GM18861 (cell line): ENCODE data around the gene CST1.
"Not testable (repeated sequence)": the region's sequence is repeated elsewhere in the genome, so short reads cannot be mapped to it uniquely, and the experiment has no call there.

ENCODE experiments used
- ATAC-seq: cut with Tn5 transposase; IDR thresholded peaks from one replicate; pipeline ENCODE4 v1.9.1; 2021; ENCODE audit not compliant: unreplicated experiment

Gene CST1

DNA sequence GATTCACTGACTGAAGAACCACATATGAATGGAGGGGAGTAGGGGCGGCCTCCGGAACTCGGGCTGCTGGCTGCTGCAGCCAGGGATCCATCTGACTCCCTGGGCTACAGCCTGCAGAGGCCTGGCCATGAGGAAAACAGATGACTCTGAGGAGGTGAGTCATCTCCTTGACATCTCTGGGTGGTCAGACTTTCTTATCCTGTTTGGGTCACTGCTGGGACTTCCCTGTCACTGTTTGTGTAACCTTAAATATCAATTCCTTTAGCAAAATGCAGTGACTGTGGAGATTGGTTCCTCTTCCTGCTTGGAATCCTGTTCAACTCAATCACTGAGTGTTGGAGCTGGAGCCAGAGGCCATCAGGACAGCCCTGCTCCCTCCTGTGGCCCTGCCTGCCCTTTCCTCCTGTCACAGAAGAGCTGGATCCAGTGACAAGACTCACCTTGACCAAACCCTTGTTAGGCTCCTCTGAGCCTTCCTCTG lies 4.4 kb upstream of the CST1 start:
- not testable (repeated sequence) for ATAC-seq

DNA sequence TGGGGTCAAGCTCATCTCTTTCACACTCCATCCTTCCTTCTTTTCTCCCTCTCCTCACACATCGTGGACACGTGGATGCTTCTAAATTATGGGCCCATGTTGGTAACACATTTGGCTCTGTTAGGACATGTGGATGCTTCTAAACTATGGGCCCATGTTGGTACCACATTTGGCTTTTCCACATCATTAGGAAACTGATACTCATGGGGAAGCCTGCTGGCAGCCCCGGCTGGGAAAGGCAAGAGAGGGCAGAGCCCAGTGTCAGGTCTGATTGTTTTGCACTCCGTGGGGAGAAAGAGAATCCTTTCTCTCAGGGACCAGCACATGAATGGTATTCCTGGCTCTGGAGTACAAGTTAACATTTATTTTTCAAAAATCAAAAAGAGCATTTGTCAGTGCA lies 4.0 kb upstream of the CST1 start:
- ATAC-seq = no peak

DNA sequence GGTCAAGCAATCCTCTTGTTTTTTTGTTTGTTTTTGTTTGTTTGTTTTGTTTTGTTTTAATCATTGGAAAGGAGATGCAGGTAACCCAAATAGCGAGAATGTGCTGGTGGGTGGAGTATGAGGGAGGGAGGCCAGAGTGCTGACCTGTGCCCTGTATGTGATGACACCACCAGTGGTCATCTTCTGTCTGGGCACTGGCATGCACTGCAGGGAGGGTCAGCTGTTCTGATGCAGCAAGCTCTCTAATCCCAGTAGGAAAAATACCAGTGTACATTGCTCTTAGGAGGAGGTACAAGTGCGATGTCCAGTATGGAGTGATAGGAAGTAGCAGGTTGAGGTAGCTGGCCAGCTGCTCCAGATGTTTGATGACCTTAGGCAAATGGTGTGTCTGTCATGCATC lies 2.9 kb upstream of the CST1 start:
- no peak for ATAC-seq

DNA sequence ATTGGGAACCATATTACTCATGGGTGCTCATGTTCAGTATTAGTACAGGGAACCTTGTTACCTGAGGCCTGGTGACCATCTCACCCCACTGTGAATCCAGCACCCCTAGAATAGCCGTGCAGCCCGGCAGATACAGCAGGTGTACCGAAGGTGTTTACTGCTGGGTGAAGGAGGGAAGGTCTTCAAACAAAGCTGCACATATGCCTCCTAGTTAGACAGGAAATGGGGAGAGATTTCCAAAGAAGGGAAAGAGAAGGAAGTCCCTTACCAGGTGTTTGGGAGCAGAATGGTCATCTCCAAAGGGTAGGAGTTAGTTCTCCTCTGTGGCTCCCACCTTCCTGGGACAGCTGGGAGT lies 2.4 kb upstream of the CST1 start:
- ATAC-seq = no peak

DNA sequence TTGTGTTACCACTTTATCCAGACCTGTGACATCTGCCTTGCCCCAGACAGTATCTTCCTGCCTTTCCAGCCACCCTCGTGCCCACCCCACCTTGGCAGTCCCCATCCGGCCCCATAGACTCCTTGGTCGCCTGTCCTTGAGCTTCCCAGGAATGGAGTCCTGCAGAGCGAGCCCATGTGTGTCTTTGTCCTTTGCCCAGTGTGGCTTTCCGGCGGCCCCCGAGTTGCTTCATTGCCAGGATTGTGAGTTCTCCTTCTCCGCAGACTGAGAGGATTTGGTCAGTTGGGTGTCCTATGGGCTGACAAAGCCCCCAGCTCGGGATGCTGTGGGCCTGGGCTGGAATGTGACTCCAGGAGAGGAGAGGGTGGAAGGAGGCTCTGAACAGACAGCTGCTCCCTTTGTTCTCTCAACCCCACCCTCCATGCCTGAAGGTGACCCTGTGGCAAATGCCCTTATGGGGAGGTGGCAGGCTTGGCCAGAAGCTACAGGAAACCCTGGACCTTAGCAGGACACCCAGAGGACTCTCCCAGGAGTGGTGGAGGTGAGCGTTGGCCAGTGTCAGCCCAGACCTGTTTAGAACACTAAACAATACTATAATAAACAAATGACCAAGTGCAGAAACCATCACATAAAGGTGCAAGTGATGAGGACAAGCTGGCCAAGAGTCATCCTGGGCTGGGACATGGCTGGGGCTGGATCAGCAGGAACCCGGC lies 1.9 kb upstream of the CST1 start:
- no peak for ATAC-seq

DNA sequence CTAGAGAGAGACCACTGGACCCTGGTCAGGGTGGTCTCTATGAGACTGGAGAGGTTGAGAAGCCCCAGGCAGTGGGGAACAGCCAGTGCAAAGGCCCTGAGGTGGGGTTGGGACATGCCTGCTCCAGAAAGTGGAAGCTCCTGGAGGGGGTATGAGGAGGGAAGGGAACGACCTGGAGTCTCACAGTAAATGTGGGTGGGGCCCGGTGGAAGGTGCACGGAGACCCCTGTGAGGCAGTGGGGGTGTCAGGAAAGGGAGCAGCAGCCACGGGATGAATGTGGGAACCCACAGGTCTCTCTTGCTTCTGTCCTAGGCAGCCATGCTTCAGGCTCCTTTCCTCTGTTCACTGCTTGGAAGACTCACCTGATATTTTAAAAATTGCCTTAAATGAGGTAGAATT lies 1.3 kb upstream of the CST1 start:
- ATAC-seq = no peak

DNA sequence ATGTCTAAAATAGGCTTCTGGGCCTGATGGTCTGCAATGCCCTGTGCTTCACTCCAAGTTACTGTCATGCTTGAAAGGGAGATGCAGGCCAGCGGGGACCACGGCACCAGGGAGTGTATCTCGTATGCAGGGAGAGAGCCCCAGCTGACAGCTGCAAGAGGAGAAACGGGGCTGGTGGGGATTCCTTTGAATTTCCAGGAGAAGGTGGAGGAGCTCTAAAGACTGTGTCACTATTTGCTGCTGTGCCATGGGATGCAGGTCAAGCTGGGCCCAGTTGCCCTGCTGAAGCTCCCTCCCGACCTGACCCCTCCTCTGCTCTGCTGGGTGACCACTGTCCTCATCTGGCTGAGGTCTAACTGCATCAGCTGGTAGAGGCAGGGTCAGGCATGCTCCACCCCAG lies 989 bp downstream of the CST1 start:
- no peak for ATAC-seq

DNA sequence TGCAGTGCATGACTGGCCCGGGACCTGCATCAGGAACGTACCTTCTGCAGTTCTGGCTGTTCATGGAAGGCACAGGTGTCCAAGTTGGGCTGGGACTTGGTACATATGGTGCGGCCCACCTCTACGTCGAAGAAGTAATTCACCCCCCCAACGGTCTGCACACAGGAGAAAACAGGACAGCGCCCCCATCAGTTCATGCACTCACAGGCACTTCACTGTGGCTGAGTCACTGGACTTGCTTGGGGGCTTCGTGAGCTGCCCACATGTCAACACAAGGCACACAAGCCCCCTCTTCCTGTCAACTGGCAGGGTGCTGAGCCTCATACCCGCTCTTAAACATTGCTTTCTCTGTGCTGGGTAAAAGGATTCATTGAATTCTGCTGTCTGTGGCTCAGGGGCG lies 1.8 kb downstream of the CST1 start:
- ATAC-seq = not testable (repeated sequence)

DNA sequence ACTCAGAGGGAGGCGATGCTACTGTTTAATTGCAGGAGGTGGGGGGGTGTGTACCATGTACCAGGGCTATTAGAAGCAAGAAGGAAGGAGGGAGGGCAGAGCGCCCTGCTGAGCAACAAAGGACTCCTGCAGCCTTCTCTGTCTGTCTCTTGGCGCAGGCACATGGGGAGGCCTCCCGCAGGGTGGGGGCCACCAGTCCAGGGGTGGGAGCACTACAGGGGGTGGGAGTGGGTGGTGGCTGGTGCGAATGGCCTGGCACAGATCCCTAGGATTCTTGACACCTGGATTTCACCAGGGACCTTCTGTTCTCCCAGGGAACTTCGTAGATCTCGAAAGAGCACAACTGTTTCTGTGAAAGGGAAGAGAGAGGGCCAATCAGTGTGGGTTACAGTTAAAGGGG lies 3.2 kb downstream of the CST1 start:
- not testable (repeated sequence) for ATAC-seq

DNA sequence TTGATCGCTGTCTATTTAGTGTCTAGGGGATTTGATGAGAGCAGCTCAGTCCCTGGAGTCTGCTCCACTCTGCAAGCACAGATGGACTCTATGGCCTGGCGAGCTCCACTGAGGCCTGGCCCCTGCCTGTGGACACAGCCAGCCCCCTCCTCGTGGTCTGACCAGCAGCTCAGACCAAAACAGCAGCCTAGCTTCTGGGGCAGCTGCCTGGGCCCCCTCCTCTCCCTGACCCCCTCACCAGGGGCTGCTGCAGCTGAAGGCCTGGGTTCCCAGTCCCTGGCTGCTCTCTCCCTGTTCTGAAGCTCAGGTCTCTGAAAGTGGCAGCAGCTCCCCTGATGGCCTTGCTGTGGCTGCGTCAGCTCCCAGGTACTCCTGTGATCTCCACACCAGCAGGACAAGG lies 3.6 kb downstream of the CST1 start:
- not testable (repeated sequence) for ATAC-seq

DNA sequence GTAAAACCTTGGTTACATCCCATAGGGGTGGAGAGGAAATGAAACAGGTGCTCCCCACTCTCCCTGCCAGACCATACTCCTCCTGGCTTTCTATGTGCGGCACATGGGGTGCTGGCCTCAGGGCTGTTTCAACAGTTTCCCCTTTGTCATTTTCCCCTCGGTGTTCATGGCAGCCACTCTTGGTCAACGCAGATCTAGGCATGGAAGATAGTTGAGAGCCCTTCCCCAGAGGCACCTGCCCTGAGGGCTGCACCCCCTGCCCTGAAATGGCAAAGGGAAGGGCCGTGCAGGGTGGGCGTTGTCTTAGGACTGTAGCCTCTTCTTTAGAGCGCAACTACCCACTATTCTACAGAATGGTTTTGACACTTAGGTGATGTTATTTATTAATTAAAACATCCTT lies 4.4 kb downstream of the CST1 start:
- ATAC-seq = no peak

DNA sequence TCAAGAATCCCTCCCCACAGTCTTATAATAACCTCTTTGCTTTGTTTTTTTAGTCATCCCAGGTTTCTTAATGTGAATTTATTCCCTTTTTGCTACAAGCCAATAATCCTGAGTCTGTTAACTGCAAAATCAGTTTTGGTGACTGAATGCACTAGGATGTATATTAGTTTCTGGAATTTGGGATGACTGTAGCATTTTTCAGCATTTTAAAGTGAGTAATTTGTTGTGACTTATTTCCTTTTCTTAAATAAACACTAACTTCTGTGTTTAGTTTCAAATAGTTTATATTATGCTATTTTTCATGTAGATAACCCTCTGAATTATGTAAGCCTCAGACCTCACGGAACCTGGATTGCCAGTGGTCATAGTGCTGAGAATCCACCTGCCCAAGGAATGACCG lies 5.5 kb downstream of the CST1 start:
- no peak for ATAC-seq

DNA sequence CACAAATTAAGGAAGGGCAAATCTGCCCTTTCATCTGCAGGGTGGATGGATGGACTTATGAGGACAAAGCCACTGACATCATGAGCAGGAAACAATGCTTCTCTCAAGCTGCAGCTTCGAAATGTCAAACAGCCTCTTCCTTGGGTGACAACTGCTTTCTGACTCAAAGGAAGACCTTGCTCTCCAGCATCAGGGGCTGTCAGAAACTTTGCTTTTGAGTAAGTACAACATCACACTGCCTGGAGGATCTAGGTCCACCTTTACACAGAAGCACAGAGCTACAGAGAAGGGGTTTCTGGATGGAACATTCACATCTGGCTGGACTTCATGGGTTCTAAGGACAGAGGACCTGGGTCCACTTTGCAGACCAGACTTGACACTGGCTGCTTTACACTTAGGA lies 5.9 kb downstream of the CST1 start:
- ATAC-seq = no peak

DNA sequence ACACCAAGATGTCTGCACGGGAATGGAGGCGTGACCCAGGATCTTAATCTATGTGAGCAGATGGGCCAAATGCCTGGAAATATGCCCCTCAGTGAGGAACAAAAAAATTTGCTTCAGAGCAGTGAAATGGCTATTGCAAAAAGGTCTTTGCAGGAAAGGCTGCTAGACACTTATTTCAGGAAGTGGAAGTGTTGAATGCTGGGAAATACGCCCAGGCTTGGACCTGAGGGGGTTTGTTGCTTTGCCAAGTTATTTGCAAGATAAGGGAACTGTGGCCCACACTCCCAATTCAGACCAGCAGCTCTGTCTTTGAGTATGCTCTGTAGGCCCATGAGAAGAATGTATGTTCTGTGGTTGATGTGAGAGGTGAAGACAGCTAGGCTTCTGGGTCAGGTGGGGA lies 15.3 kb downstream of the CST1 start:
- not testable (repeated sequence) for ATAC-seq

DNA sequence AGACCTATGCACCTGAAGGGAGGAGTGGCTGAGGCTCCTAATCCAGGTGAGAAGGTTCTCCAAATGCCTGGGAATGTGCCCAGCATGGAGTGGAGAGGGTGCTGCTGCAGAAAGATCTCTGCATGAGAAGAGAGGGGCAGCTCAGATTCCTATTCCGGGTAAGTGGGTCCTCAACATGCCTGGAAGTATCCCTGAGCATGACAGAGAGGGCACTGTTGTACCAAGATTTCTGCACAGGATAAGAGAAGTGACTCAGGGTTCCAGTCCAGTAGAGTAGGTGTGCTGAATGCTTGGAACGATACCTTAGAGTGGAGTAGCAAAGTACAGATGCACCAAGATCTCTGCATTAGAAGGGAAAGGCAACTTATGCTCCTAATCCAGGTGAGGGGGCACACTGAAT lies 15.8 kb downstream of the CST1 start:
- ATAC-seq = not testable (repeated sequence)

DNA sequence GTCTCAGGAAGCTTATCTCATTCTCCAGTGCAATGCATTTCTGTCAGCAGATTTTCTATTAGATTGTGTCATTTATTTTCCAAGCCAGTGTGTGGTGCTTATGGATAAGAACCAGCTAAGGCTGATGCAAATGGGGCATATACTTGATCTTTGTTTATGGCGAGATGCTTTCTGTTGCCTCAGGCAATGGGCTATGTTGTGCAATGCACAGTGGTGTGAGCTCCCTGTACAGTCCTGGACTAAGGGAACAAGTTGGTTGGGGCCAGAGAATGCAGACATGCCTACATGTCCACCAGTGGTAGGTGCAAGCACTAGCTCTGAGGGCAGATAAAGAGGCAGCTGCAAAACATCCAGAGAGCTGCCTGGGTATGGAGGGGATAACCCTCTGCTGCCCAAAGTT lies 16.3 kb downstream of the CST1 start:
- not testable (repeated sequence) for ATAC-seq

DNA sequence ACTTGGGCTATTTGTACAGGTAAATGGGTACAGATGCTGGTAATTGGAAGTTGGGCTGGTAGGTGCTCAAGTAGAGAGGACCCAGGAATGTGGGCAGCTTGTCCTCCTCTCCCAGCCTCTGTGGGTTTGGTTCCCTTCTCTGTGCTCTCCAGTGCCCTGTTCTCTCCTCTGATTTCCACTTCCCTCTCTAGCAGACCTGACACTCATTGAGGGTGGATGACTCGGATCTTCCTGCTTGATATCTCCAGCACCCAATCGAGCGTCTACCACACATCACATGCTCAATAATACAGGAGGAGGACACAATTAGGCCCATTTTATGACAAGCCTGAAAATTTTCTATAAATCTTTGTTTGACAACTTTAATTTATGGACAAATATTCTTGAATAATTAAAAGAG lies 23.7 kb downstream of the CST1 start:
- no peak for ATAC-seq

DNA sequence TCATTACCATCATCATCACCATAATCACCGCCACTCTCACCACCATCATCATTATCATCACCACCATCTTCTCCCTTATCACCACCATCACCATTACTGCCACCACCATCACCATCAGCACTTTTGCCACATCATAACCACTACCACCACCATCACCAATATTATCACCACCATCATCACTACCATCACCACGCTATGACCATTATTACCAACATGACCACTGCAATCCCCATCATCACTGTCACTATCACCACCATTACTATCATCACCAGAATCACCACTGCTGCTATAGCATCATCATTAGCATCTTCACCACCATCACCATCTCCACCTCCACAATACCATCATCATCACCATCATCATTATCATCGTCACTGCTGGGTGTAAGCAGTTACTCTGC lies 25.6 kb downstream of the CST1 start:
- no peak for ATAC-seq

DNA sequence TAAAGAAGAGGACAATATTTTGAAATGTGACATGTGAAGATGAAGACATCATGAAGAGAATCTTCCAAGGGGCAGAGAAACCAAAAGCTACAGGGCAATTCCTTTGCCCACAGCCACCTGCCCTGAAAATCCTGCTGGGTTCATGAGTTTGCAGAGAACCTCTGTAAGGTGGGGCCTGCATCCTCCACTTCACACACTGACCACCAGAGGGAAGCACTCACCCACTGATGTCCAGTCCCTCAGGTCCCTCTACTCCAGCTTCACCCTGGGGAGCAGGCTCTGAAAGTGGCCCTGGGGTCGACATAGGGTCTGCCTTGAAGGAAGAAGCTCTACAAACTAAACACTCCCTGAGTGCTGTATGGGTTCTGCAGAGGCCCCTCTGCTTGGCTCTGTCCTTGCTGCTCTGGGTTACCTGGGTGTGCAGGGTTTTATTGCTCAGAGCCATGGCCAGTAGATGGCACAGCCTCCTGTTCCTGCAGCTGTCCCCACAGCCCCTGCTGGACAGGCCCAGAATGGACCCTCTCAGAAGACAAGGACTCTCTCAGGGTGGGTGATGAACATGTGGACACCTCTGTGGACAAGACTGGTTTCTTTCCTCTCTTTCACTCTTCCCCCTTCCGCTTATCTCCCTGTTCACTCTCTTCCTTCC lies 27.0 kb downstream of the CST1 start:
- not testable (repeated sequence) for ATAC-seq

DNA sequence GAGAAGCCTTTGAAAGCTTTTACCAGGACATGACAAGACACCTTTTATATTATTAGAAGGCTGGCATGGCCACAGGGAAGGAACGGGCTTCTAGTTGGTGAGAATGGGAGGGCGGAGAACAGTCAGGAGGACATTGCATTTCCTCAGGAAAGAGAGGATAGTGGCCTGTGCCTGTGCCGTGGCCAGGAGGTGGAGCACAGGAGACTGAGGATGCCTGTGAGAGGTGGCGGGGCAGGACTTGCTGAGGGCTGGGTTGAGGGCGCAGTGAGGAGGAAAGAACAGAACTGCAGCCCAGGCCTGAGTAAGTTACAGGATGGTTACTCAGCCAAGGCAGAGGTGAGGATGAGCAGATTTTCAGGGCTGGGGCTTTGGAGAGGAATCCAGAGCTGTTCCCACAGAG lies 27.9 kb downstream of the CST1 start:
- not testable (repeated sequence) for ATAC-seq

DNA sequence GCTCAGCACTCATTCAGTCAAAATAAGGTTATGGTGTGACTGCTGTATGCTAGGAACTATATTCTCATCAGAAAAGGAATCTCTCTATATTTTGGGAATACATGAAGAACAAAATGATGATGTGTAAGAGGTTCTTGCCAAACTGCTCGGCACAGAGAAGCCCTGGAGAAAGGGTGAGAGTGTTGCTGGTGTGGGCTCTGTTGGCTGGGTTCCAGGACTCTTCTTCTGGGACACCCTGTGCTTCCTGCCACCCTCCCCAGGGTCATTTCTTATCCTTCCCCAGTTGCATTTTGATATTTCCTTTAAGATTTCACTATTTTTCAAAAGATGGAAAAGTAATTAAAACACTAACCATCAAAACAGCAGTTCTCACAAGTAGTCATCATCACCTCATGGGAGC lies 28.8 kb downstream of the CST1 start:
- ATAC-seq = no peak

DNA sequence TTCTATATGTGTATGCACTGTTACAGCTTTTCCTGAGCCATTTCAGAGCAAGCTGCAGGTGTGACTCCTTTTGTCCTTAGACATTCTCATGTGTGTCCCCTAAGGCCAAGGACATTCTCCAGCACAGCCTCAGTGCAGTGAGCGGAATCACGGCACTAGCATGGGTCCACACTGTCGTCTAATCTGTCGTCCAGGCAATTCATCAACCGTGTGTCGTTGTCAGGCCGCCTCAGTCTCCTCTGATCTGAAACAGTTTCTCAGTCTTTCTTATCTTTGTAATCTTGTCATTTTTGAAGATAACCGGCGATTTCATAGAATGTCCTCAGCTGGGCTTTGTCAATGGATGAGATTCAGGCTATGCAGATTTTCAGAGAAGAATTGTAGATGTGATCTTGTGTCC lies 31.4 kb downstream of the CST1 start:
- not testable (repeated sequence) for ATAC-seq

DNA sequence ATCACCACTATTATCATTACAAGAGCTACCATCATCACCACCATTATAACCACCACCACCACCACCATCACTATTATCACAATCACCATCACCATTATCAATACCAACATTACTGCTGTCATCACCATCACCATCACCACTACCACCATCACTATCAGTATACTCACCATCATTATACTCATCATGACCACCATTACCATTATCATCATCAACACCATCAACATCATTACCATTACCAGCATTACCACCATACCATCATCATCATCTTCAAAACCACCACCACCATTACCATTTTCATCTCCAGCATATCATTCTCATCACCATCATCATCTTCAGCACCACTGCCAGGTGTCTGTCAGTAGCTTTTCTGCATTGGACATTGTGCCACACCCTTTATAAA lies 39.0 kb downstream of the CST1 start:
- ATAC-seq = not testable (repeated sequence)
